ENCODE data around the gene RUSC2. TPM values are rescaled to one million over a fixed set of nuclear protein-coding genes. Genes with fewer than 3 reads are reported as not detected.
"Not testable (repeated sequence)": the region's sequence is repeated elsewhere in the genome, so short reads cannot be mapped to it uniquely, and the experiment has no call there.

RUSC2 gene
- total and polyA plus RNA-seq, 2 of the 4 experiments (the other 2 are of a cell fraction) = 17.4 to 35.4 TPM

- H4K8ac ChIP-seq (ENCODE audit: low read depth in 2 of 2, low read length in 2 of 2); H3K14ac ChIP-seq (replicated peaks; ENCODE audit: low read depth, low read length); H3K4me2 ChIP-seq (ENCODE audit: low read depth, low read length); H4K20me1 ChIP-seq (ENCODE audit: insufficient read depth, low read length); H3K18ac ChIP-seq (ENCODE audit: low read depth, low read length); H3K9me3 ChIP-seq (ENCODE audit: control insufficient read depth, insufficient read depth, low read length); H3K79me1 ChIP-seq (ENCODE audit: low read depth in 1 of 2, low read length in 2 of 2); H2BK5ac ChIP-seq (ENCODE audit: low read depth, low read length, poor library complexity, severe bottlenecking); BruUV-seq (replicated peaks); H3K56ac ChIP-seq (ENCODE audit: extremely low read depth, insufficient read depth, low read length); H3K23ac ChIP-seq (ENCODE audit: low read depth, low read length); H3K4ac ChIP-seq (ENCODE audit: low read depth, low read length); H2BK15ac ChIP-seq (ENCODE audit: low read depth, low read length); H3K4me3 ChIP-seq (ENCODE audit: insufficient read depth, low read depth, low read length); H3K9me1 ChIP-seq (ENCODE audit: insufficient read depth, low read length); POLR2A ChIA-PET (ENCODE audit: unreplicated experiment); H2AK5ac ChIP-seq (ENCODE audit: low read depth, low read length); H3K4me1 ChIP-seq (ENCODE audit: control insufficient read depth, insufficient read depth, low read length); H3K9ac ChIP-seq (ENCODE audit: low read depth, low read length); H2AK9ac ChIP-seq (replicated peaks; ENCODE audit: low read depth, low read length, poor library complexity); H2BK120ac ChIP-seq (ENCODE audit: low read depth, low read length); H3K27me3 ChIP-seq (ENCODE audit: control insufficient read depth, insufficient read depth, low read length); H4K91ac ChIP-seq (ENCODE audit: insufficient read depth, low read depth, low read length); dilution Hi-C loops (cut with HindIII; ENCODE audit: low sequenced_read_pairs, unreplicated experiment); H2BK20ac ChIP-seq (ENCODE audit: low read depth, low read length); H3K36me3 ChIP-seq (ENCODE audit: control insufficient read depth, insufficient read depth, low read length); H3K27ac ChIP-seq (ENCODE audit: insufficient read depth, low read length); H4K5ac ChIP-seq (ENCODE audit: low read depth, low read length): not testable (repeated sequence)
- ATAC-seq (ENCODE audit: low read depth) = peak; percentile 96
- in situ Hi-C loops (cut with MboI; ENCODE audit: low sequenced_read_pairs) (loop anchor here (5.0 to 10.0 kb wide), 2 partner anchors 360 to 583 kb away; partner anchors contain the start of gene ATOSB), intact Hi-C loops (cut with micrococcal nuclease) (loop anchor here (1.0 to 5.0 kb wide), 4 partner anchors 218 to 578 kb away; partner anchors contain the start of gene DNAJB5)
- CTCF ChIA-PET = interaction anchor here (0.7 to 1.0 kb wide), 3 partner anchors 53 to 360 kb away, joined by 3 to 7 read pairs (median 3); no protein-coding TSS in a partner anchor
- WGBS, 2 experiments (ENCODE audit: extremely low coverage in 2 of 2, insufficient read length in 1 of 2) = 0% methylated on average over 1 of the region's 5 CpGs; no CpG with 5 or more reads in 1 of the 2 experiments
- peak overlapping the region; percentile 0 for H2AFZ ChIP-seq (replicated peaks; ENCODE audit: low read length, poor library complexity)
- peak; percentile 87 for DNase-seq
- TF ChIP-seq MAZ (IDR thresholded peaks at IDR 0.05; ENCODE audit: borderline replicate concordance, low read depth, low read length) (peak; percentile 37; the same call in 1 of the 2 replicates), MAFK (IDR thresholded peaks at IDR 0.05; ENCODE audit: low read depth, low read length) (peak; percentile 93), SMC3 (IDR thresholded peaks at IDR 0.05; ENCODE audit: low read depth, low read length) (peak; percentile 96), CTCF (conservative IDR thresholded peaks at IDR 0.05; ENCODE audit: low read depth, low read length) (peak; percentile 96), POLR2A (IDR thresholded peaks at IDR 0.05; ENCODE audit: low read depth, low read length) (0 out of 2 replicates have a peak, but pooled peaks have one; percentile 54), RAD21 (IDR thresholded peaks at IDR 0.05; ENCODE audit: low read length) (peak; percentile 97)
These were observed 12.6 kb upstream of the RUSC2 start for GRCh38 chr9:35477211-35477855.

Data from IMR-90 (cell line).